Measurements from ENCODE around the gene TMX1. TPM values are rescaled to one million over a fixed set of nuclear protein-coding genes. Genes with fewer than 3 reads are reported as not detected.

The TMX1 gene
- polyA plus RNA-seq, 1 experiment: 29.5 TPM

DNA sequence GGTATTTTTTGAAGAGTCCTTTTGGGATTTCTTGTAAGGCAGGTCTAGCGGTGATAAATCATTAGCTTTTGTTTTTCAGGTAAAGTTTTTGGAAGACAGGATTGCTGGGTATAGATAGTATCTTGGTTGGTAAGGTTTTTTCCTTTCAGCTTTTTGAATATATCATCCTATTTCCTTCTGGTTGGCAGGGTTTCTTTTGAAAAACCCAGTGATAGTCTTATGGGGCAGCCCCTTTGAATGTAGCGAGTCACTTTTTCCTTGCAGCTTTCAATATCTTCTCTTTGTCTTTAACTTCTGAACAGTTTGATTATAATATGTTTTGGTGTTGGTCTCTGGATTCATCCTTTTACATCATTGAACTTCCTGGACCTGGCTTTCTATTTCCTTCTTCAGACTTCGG is 20.2 kb downstream of the TMX1 start:
- ChIA-PET CTCF (interaction anchor here (1.6 kb wide), 1 partner anchor 718 kb away, joined by 4 read pairs; no protein-coding TSS in a partner anchor), POLR2A (no interaction called here)
- Histone ChIP-seq H3K27me3 (ENCODE audit: control insufficient read depth, insufficient read depth, low read length) (no peaks in the 10 kb centered on the region), H3K9me3 (ENCODE audit: control insufficient read depth, insufficient read depth, low read length) (peaks cover 3% of the 10 kb centered on the region; the same call in 1 of the 2 replicates), H3K4me3 (ENCODE audit: low read depth, low read length) (no peak overlapping the region), H3K27ac (ENCODE audit: low read depth, low read length) (no peak overlapping the region)
- no peak for DNase-seq (ENCODE audit: low read depth, low spot score)
- TF ChIP-seq, protein P1, sequence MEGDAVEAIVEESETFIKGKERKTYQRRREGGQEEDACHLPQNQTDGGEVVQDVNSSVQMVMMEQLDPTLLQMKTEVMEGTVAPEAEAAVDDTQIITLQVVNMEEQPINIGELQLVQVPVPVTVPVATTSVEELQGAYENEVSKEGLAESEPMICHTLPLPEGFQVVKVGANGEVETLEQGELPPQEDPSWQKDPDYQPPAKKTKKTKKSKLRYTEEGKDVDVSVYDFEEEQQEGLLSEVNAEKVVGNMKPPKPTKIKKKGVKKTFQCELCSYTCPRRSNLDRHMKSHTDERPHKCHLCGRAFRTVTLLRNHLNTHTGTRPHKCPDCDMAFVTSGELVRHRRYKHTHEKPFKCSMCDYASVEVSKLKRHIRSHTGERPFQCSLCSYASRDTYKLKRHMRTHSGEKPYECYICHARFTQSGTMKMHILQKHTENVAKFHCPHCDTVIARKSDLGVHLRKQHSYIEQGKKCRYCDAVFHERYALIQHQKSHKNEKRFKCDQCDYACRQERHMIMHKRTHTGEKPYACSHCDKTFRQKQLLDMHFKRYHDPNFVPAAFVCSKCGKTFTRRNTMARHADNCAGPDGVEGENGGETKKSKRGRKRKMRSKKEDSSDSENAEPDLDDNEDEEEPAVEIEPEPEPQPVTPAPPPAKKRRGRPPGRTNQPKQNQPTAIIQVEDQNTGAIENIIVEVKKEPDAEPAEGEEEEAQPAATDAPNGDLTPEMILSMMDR (IDR thresholded peaks at IDR 0.05; ENCODE audit: low read depth, low read length): no peak

DNA sequence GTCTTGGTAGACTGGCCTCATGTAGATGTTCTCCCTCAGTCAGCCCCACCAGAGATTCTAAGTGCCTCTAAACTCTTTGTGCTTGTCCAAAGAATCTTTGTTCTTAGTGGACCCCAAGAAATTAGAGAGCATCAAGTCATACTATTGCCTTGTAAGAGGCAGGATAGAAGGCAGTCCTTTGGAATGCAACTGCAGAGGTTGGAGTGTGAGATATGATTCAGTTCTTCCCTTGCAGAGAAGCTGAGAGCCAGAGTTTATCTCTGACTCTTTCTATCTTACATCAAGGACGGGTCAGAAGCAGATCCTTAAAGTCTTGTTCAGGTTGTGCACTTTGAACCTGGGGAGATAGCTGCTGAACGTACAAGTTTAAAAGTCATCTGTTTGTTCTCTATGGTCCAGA is 21.1 kb downstream of the TMX1 start:
- TF ChIP-seq, protein P1 (IDR thresholded peaks at IDR 0.05; ENCODE audit: low read depth, low read length): no peak
- ChIA-PET POLR2A (no interaction called here), CTCF (no interaction called here)
- DNase-seq (ENCODE audit: low read depth, low spot score): no peak
- Histone ChIP-seq H3K27ac (ENCODE audit: low read depth, low read length) (no peak overlapping the region), H3K9me3 (ENCODE audit: control insufficient read depth, insufficient read depth, low read length) (peaks cover 3% of the 10 kb centered on the region; the same call in 1 of the 2 replicates), H3K27me3 (ENCODE audit: control insufficient read depth, insufficient read depth, low read length) (no peaks in the 10 kb centered on the region), H3K4me3 (ENCODE audit: low read depth, low read length) (no peak overlapping the region)

DNA sequence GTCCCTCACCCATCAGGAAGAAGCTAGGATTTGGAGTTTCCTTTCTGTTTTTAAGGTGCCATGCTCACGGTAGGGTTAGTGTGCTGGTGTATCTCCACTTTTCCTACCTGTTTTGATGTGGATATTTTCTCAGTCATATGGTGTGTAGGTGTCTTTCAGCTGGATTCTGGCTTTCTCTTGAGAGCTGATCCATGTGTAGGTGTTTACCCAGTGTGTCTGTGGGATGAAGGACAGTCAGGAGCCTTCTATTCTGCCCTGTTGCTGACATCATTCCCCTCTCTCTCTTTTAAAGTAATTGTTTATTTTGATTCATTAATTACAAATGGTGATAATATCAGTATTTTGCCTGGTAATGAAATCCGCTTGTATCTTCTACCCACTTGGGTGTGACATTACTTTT is 22.8 kb downstream of the TMX1 start:
- no peak for DNase-seq (ENCODE audit: low read depth, low spot score)
- H3K27me3 ChIP-seq (ENCODE audit: control insufficient read depth, insufficient read depth, low read length): no peaks in the 10 kb centered on the region
- no peaks in the 10 kb centered on the region; the same call in 1 of the 2 replicates for H3K9me3 ChIP-seq (ENCODE audit: control insufficient read depth, insufficient read depth, low read length)
- ChIA-PET CTCF (interaction anchor here (0.8 kb wide), 1 partner anchor 8 kb away, joined by 3 read pairs; no protein-coding TSS in a partner anchor), POLR2A (interaction anchor here (0.6 kb wide), 1 partner anchor 27 kb away, joined by 3 read pairs; no protein-coding TSS in a partner anchor)
- TF ChIP-seq, protein P1 (IDR thresholded peaks at IDR 0.05; ENCODE audit: low read depth, low read length): no peak
- no peak overlapping the region for H3K4me3 ChIP-seq (ENCODE audit: low read depth, low read length)
- no peak overlapping the region for H3K27ac ChIP-seq (ENCODE audit: low read depth, low read length)

DNA sequence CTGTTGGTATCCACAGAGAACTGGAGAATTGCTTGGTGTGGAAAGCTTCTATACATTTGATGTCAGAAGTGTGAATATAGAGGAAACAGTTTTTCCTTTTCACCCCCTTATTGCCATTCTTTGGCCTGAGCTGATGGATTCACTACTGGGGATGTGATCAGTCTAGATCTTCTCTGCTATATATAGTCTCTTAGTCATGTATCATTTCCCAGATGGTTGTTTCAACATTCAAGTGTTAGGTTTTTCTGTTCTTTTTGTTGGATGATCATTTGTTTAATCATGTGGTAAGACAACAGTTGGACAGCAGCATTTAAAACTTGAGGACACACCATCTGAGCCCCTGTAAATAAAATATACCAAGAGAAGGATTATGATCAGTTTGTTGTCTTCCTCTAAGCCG is 29.6 kb downstream of the TMX1 start:
- ChIA-PET POLR2A (no interaction called here), CTCF (interaction anchor here (0.6 to 1.1 kb wide), 2 partner anchors 13 to 50 kb away, joined by 3 to 4 read pairs; no protein-coding TSS in a partner anchor)
- no peaks in the 10 kb centered on the region for H3K9me3 ChIP-seq (ENCODE audit: control insufficient read depth, insufficient read depth, low read length)
- TF ChIP-seq, protein P1 (IDR thresholded peaks at IDR 0.05; ENCODE audit: low read depth, low read length): no peak
- no peak for DNase-seq (ENCODE audit: low read depth, low spot score)
- no peak overlapping the region for H3K4me3 ChIP-seq (ENCODE audit: low read depth, low read length)
- H3K27me3 ChIP-seq (ENCODE audit: control insufficient read depth, insufficient read depth, low read length): no peaks in the 10 kb centered on the region
- H3K27ac ChIP-seq (ENCODE audit: low read depth, low read length): no peak overlapping the region

DNA sequence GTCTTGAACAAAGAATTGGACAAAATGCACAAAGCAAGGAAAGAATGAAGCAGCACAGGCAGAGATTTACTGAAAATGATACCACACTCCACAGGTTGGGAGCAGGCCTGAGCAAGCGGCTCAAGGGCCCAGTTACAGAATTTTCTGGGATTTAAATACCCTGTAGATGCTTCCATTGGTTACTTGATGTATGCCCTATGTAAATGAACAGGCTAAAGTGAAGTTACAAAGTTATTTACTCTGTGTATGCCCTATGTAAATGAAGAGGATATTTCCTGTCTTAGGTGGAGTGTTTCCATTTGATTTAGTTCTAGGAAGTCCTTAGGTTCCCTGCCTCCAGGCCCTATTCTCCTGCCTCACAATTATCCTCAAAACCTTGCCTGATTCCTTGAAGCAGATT is 36.6 kb downstream of the TMX1 start:
- no peaks in the 10 kb centered on the region for H3K9me3 ChIP-seq (ENCODE audit: control insufficient read depth, insufficient read depth, low read length)
- TF ChIP-seq, protein P1 (IDR thresholded peaks at IDR 0.05; ENCODE audit: low read depth, low read length): no peak
- no peak overlapping the region for H3K4me3 ChIP-seq (ENCODE audit: low read depth, low read length)
- no peak for DNase-seq (ENCODE audit: low read depth, low spot score)
- CTCF ChIA-PET: interaction anchor here (10.5 kb wide), 1 partner anchor 501 kb away, joined by 272 read pairs; no protein-coding TSS in a partner anchor
- POLR2A ChIA-PET: no interaction called here
- H3K27ac ChIP-seq (ENCODE audit: low read depth, low read length): no peak overlapping the region
- H3K27me3 ChIP-seq (ENCODE audit: control insufficient read depth, insufficient read depth, low read length): no peaks in the 10 kb centered on the region
